Fibroblast of lung (primary cell): ENCODE data around the gene CCDC171. TPM values are rescaled to one million over a fixed set of nuclear protein-coding genes. Genes with fewer than 3 reads are reported as not detected.
"Not testable (repeated sequence)": the region's sequence is repeated elsewhere in the genome, so short reads cannot be mapped to it uniquely, and the experiment has no call there.

ENCODE experiments used
- DNase-seq, 2 donors: peaks; one replicate each; pipeline versions ENCODE4 v3.0.0 to v3.0.0-alpha.2; 2010; ENCODE audit warnings: low read depth in 2 of 2
- H2AFZ ChIP-seq: 2 replicates; pipeline ENCODE4 v1.5.1; 2012; ENCODE audit warnings: low read length, control low read depth, inconsistent platforms
- H3K27ac ChIP-seq: 2 replicates; pipeline ENCODE4 v1.5.1; 2011; ENCODE audit warnings: low read length, control low read depth; ENCODE audit not compliant: insufficient read depth
- H3K27me3 ChIP-seq: 2 replicates; pipeline ENCODE4 v1.5.1; 2011; ENCODE audit warnings: mild to moderate bottlenecking, low read length; ENCODE audit not compliant: control insufficient read depth, insufficient read depth
- H3K36me3 ChIP-seq: 2 replicates; pipeline ENCODE4 v1.5.1; 2011; ENCODE audit warnings: low read length; ENCODE audit not compliant: control insufficient read depth, insufficient read depth
- H3K4me1 ChIP-seq: 2 replicates; pipeline ENCODE4 v1.5.1; 2011; ENCODE audit warnings: low read length; ENCODE audit not compliant: control insufficient read depth, insufficient read depth; ENCODE audit errors: extremely low read depth
- H3K4me2 ChIP-seq: 2 replicates; pipeline ENCODE4 v1.5.1; 2011; ENCODE audit warnings: low read length, control low read depth; ENCODE audit not compliant: insufficient read depth; ENCODE audit errors: extremely low read depth
- H3K4me3 ChIP-seq, 4 experiments: fragments of 200-600 bp in 1 of 4; sonication (generic) in 1 of 4; replicated peaks in 1 of 4; 2 replicates each; pipeline ENCODE4 v1.5.1; 2011 to 2016; ENCODE audit warnings: low read length in 4 of 4, low read depth in 3 of 4, mild to moderate bottlenecking in 3 of 4, control low read depth in 2 of 4, inconsistent platforms in 1 of 4, mixed read lengths in 1 of 4; ENCODE audit not compliant: insufficient read depth in 1 of 4; ENCODE audit errors: control extremely low read depth in 1 of 4
- H3K79me2 ChIP-seq: 2 replicates; pipeline ENCODE4 v1.5.1; 2012; ENCODE audit warnings: mild to moderate bottlenecking, low read length, inconsistent platforms; ENCODE audit not compliant: control insufficient read depth, insufficient read depth
- H3K9ac ChIP-seq: 2 replicates; pipeline ENCODE4 v1.5.1; 2011; ENCODE audit warnings: mild to moderate bottlenecking, low read length, control low read depth; ENCODE audit not compliant: insufficient read depth
- H3K9me3 ChIP-seq: 2 replicates; pipeline ENCODE4 v1.5.1; 2012; ENCODE audit warnings: low read depth, low read length; ENCODE audit not compliant: control insufficient read depth, insufficient read depth
- H4K20me1 ChIP-seq: 2 replicates; pipeline ENCODE4 v1.5.1; 2011; ENCODE audit warnings: low read length; ENCODE audit not compliant: control insufficient read depth, insufficient read depth; ENCODE audit errors: extremely low read depth
- EZH2 ChIP-seq: IDR thresholded peaks from 2 replicates; pipeline ENCODE4 v1.5.1; 2012; ENCODE audit warnings: low read length, control low read depth, mild to moderate bottlenecking; ENCODE audit errors: missing control alignments
- polyA plus RNA-seq, 2 donors: library from polyadenylated mRNA; depleted of rRNA in 1 of 2; stranded (reverse) in 1 of 2; unstranded in 1 of 2; fragments of >200 nt; gene quantifications; 2 replicates each; pipeline ENCODE4 v1.2.1, GENCODE V29; 2011 to 2012; ENCODE audit warnings: missing spikeins in 1 of 2
- total RNA-seq: library from RNA; depleted of rRNA; stranded (reverse); fragments of >200 nt; gene quantifications from 2 replicates; pipeline ENCODE4 v1.2.1, GENCODE V29; 2014
- TF ChIP-seq, protein P1 (sequence below), 2 donors: IDR thresholded peaks in 1 of 2; conservative IDR thresholded peaks in 1 of 2; 1 replicate in 1 of 2; 2 replicates in 1 of 2; pipeline ENCODE4 v1.5.1; 2011 to 2012; ENCODE audit warnings: low read length in 2 of 2, control low read depth in 1 of 2, inconsistent platforms in 1 of 2, low read depth in 1 of 2, mild to moderate bottlenecking in 1 of 2

The CCDC171 gene
- total and polyA plus RNA-seq, 2 donors (not counting 1 experiment from before 2014, with no cell fraction given), result 0.62 to 4.8 TPM

DNA sequence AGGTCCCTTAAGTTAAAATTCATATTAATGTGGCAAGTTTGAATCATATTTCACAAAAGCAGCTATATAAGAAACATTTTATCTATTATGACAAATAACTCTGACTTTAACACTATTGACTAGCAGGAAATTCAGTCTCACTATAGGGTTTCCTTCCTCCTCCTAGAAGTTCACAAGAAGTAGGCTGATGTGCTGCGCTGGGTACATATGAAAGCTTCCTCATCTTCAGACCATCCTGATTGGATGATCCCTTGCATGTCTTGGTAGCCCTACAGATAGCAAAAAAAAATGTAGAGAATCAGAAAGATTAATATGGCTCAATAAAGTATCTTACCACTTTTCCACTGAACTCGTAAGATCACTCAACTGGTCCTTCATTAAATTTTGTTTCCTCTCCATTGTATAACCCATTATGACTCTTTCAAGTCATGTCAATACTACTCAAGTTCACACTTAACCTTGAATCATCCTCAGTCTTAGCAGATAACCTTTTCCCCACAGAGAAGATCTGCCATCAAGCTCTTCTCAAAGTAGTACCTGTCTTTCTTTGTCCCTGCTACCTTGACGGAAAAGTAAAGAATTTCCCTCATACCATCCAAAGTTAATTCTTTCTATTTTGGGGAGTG lies 30.6 kb upstream of the CCDC171 start:
- DNase-seq, result no peak
- Histone ChIP-seq H3K4me2 (no peak overlapping the region), H3K4me1 (no peaks in the 10 kb centered on the region), H3K36me3 (no peaks in the 10 kb centered on the region), H3K4me3 (no peak overlapping the region), H4K20me1 (no peaks in the 10 kb centered on the region), H3K27ac (no peak overlapping the region), H3K9me3 (no peaks in the 10 kb centered on the region), H3K27me3 (no peaks in the 10 kb centered on the region), H3K9ac (no peak overlapping the region), H2AFZ (no peak overlapping the region), H3K79me2 (no peaks in the 10 kb centered on the region)
- TF ChIP-seq, protein P1, sequence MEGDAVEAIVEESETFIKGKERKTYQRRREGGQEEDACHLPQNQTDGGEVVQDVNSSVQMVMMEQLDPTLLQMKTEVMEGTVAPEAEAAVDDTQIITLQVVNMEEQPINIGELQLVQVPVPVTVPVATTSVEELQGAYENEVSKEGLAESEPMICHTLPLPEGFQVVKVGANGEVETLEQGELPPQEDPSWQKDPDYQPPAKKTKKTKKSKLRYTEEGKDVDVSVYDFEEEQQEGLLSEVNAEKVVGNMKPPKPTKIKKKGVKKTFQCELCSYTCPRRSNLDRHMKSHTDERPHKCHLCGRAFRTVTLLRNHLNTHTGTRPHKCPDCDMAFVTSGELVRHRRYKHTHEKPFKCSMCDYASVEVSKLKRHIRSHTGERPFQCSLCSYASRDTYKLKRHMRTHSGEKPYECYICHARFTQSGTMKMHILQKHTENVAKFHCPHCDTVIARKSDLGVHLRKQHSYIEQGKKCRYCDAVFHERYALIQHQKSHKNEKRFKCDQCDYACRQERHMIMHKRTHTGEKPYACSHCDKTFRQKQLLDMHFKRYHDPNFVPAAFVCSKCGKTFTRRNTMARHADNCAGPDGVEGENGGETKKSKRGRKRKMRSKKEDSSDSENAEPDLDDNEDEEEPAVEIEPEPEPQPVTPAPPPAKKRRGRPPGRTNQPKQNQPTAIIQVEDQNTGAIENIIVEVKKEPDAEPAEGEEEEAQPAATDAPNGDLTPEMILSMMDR (conservative IDR thresholded peaks at IDR 0.05 in 1 of 2, IDR thresholded peaks at IDR 0.05 in 1 of 2; ENCODE audit: low read depth in 1 of 2, low read length in 2 of 2), result no peak
- no peak for TF ChIP-seq EZH2

DNA sequence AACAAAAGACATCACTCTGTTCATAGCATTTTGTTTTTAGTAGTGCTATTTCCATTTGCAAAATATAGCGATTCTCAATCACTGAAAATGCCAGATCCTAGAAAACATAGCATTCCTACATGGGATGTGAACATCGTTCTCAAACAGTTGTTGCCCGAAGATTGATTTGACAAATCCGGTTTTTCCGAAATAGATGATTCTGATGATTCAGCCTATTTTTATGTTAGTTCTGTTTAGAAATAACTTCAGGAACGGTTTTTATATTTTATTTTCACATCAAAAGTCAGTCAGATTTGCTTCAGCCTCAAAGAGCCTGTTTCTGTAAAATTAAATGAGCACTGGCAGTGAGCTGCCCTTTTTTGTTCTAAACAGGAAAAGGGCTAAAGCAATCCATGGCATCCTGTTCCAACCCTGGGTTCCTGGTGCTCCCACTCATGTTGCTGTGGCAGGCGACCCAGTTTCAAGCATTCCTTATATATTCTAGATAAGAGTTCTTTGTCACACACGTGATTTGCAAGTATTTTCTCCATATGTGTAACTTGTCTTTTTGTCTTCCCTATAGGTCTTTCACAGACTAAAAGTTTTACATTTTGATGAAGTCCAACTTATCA lies 27.9 kb upstream of the CCDC171 start:
- no peak overlapping the region for H3K4me3 ChIP-seq
- TF ChIP-seq EZH2, result no peak
- TF ChIP-seq, protein P1 (conservative IDR thresholded peaks at IDR 0.05 in 1 of 2, IDR thresholded peaks at IDR 0.05 in 1 of 2; ENCODE audit: low read depth in 1 of 2, low read length in 2 of 2), result no peak
- no peaks in the 10 kb centered on the region for H3K9me3 ChIP-seq
- H3K36me3 ChIP-seq, result no peaks in the 10 kb centered on the region
- no peaks in the 10 kb centered on the region for H4K20me1 ChIP-seq
- no peaks in the 10 kb centered on the region for H3K27me3 ChIP-seq
- no peak overlapping the region for H3K4me2 ChIP-seq
- no peak overlapping the region for H2AFZ ChIP-seq
- H3K79me2 ChIP-seq, result no peaks in the 10 kb centered on the region
- no peak overlapping the region for H3K9ac ChIP-seq
- no peak for DNase-seq
- no peak overlapping the region for H3K27ac ChIP-seq
- H3K4me1 ChIP-seq, result no peaks in the 10 kb centered on the region

DNA sequence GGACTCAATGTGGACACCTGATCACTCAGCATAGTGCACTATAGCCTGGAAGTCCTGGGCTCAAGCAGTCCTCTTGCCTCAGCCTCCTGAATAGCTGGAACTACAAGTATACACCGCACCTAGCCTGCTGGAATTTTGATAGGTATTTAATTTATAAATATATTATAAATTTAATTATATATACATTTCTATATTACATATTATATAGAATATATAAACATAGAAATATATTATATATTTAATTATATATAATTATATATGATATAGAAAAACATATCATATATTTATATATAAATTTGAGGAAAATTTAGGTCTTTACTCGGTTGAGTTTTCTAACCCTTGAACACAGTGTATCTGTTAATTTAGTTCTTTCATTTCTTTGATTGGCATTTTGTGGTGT lies 26.9 kb upstream of the CCDC171 start:
- no peak overlapping the region for H3K9ac ChIP-seq
- H2AFZ ChIP-seq, result no peak overlapping the region
- no peaks in the 10 kb centered on the region for H4K20me1 ChIP-seq
- TF ChIP-seq EZH2, result no peak
- TF ChIP-seq, protein P1 (conservative IDR thresholded peaks at IDR 0.05 in 1 of 2, IDR thresholded peaks at IDR 0.05 in 1 of 2; ENCODE audit: low read depth in 1 of 2, low read length in 2 of 2), result no peak
- H3K27ac ChIP-seq, result no peak overlapping the region
- H3K79me2 ChIP-seq, result no peaks in the 10 kb centered on the region
- H3K4me3 ChIP-seq, result no peak overlapping the region
- no peaks in the 10 kb centered on the region for H3K36me3 ChIP-seq
- no peaks in the 10 kb centered on the region for H3K9me3 ChIP-seq
- no peak for DNase-seq
- no peaks in the 10 kb centered on the region for H3K4me1 ChIP-seq
- no peaks in the 10 kb centered on the region for H3K27me3 ChIP-seq
- no peak overlapping the region for H3K4me2 ChIP-seq

DNA sequence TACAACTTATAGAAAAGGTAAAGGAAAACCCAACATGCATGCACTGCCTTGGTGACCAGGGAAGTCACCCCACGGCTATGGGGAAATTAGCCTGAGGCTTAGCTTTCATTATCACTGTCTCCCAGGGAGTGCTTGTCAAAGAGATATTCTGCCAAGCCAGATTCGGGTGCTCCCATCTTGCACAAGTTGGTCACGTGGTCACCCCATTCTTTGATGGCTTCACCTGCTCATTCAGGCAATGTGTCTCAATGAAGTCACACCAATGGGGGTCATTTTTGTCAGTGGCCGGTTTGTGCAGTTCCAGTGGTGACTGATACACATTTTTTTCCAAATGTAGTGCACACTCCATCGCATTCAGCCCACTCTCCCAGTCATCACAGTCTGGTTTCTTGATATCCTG lies 25.8 kb upstream of the CCDC171 start:
- not testable (repeated sequence) for H2AFZ ChIP-seq, DNase-seq, H3K4me1 ChIP-seq, H3K4me2 ChIP-seq, H3K79me2 ChIP-seq, H3K27me3 ChIP-seq, H3K9me3 ChIP-seq, H3K27ac ChIP-seq, H3K9ac ChIP-seq, H4K20me1 ChIP-seq, H3K4me3 ChIP-seq, H3K36me3 ChIP-seq
